ENCODE results near the gene EXOC6.
"Not testable (repeated sequence)": the region's sequence is repeated elsewhere in the genome, so short reads cannot be mapped to it uniquely, and the experiment has no call there.

Gene EXOC6

DNA sequence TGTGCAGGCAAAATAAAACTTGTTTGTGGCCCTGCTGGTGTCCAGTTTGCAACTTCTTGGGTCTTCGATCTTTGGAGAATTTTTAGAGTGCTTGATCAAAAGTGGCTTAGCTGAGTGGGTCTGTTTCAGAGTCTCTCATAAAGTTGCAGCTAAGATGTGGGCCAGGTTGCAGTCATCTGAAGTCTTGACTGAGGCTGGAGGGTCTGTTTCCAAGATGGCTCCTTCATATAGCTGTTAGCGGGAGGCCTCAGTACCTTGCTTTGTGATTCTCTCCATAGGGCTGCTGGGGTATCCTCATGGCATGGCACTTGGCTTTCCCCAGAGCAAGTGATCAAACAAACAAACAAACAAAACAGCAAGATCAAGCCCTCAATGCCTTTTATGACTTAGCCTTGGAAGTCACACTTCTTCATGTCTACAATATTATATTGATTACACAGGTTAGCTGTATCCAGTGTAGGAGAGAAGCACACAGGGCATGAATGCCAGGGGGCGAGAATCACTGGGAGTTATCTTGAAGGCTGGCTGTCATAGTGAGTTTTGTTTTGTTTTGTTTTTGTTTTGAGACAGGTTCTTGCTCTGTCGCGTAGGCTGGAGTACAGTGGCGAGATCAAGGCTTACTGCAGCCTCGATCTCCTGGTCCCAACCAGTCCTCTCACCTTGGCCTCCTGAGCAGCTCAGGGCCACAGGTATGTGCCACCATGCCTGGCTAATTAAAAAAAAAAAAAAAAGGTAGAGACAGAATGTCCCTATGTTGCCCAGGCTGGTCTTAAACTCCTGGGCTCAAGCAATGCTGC lies 235.6 kb downstream of the EXOC6 start:
- no peak for DNase-seq

DNA sequence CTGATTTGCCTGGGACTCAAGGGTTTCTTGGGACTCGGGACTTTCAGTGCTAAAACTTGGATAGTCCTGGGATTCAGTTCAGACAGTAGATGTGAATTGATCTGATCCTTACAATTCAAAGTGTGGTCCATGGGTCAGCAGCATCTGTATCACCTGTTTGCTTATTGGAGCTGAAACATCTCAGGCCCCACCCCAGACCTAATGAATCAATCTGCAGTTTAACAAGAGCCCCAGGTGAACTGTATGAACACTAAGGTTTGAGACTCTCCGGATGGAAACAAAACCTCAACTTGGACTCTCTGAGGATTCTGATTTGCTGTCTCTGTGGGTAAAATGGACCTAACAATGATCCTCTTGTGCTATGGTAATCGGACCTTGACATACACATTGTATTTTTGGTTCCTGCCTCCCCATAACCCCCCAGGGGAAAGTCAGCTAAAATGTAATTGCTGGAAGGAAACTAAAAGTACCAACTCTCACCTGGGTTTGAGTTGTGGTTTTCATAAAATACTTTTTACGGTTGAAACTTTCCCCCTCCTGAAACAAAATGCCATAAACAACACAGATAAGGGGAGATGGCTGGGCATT lies 237.0 kb downstream of the EXOC6 start:
- no peak for DNase-seq

DNA sequence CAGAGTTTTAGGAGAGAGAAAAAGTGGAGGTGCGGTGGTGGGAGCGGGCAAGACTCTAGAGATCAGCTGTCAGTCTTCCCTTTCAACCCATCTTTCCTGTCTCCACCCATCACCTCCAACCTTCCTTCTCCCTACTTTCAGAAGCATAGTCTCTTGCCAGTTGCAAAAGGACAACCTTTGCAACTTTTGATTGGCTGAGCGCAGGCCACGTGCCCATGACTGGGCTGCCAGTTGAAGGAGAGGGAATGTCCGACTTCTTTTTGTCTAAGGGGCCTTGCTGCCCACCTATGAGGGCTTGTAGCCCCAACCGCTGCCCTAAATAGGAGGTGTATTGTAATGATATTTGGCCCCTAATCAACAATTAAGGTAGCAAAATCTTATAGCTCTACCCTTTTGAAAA lies 238.0 kb downstream of the EXOC6 start:
- DNase-seq, result no peak

DNA sequence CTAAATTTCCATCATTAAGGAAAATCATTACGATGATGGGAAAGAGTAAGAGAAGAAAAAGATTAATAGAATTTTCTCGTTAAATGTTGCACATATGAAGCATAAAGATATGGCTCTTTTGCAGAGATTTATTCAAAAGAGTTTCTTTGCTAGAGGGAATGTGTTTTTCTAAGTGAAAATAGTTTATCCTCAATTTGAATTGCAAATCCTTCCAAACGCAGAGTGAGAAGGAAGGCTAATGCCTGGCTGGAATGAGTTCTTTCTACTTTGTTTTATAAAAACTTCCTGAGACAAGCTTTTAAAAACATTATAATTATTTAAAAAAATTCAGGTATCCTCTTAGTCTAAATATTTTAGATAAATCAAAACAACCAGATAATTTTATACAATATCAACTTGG lies 239.5 kb downstream of the EXOC6 start:
- no peak for DNase-seq

DNA sequence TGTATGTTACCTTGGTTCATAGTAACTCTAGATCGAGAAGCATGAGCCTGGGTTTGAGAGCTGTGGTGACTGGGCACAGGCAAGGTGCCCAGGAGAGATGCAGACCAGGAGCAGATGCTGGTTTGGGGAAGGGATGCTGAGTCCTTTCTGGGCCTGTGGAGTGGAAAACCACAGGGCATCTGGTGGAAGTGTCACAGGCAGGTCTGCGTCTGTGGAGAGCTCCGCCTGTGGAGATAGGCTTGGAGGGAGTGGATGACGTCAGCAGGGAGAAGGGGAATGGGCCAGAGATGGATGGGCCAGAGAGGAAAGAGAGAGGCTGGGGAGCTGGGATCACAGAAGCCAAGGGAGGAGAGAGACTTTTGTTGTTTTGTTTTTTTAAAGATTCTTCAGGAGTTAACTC lies 240.1 kb downstream of the EXOC6 start:
- no peak for DNase-seq

DNA sequence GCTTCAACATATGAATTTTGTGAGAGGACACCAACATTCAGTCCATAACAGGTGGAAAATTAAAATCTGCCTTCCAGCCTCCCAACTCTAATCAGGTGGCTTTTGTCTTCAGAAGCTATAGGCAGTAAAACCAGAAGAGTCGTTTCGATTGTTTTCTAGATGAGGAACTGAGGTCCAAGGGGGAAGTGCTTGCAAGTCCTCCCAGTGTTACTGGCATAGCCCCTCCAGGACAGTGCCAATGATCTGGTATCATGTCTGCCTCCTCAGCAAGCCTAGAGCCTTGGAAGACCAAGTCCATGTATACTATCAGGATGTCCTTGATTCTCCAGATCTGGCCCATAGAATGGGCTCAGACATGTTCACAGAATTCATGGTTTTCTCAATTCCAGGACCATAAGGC lies 242.3 kb downstream of the EXOC6 start:
- DNase-seq, result no peak

DNA sequence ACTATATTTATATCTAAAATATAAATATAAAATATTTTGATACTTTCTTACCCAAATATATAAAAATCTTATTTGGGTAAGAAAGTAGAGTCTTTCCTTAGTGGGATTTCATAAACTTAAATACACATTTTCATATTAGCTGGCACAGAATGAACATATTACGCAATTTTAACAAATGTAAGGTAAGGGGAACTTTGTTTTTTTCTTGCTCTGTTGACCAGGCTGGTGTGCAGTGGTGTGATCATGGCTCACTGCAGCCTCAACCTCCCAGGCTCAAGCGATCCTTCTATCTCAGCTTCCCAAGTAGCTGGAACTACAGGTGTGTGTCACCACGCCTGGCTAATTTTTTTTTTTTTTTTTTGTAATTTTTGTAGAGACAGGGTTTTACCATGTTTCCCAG lies 243.6 kb downstream of the EXOC6 start:
- DNase-seq, result no peak

GRCh38 chr10:93095225-93095624 lies 246.9 kb downstream of the EXOC6 start:
- DNase-seq, result no peak

GRCh38 chr10:93096901-93097300 lies 248.6 kb downstream of the EXOC6 start:
- no peak for DNase-seq

GRCh38 chr10:93097386-93097785 lies 249.1 kb downstream of the EXOC6 start:
- no peak for DNase-seq

- DNase-seq, result no peak
Measured at GRCh38 chr10:93098816-93099215, 250.5 kb downstream of the EXOC6 start.

GRCh38 chr10:93099670-93100069 lies 251.3 kb downstream of the EXOC6 start:
- no peak for DNase-seq

DNA sequence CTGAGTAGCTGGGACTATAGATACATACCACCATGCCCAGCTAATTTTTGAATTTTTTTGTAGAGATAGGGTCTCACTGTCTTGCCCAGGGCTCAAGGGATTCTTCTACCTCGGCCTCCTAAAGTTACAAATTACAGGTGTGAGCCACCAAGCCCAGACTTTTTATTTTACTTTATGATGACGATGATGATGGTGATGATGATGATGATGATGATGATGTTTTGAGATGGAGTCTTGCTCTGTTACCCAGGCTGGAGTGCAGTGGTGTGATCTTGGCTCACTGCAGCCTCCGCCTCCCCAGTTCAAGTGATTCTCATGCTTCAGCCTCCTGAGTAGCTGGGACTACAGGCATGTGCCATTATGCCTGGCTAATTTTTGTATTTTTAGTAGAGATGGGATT lies 252.8 kb downstream of the EXOC6 start:
- DNase-seq, result not testable (repeated sequence)

DNA sequence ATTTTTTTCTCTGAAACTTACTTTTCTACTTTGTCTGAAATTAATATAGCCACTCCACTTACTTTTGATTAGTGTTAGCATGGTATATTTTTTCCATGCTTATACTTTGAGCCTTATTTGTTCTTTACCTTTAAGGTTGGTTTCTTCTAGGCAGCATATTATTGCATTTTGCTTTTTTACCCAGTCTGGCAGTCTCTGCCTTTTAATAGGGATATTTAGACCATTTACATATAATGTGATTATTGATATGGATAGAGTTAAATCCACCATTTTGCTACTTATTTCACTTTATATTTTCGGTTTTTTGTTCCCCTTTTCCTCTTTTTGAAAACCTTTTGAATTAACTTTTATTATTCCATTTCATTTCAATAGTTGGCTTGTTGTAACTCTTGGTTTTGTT lies 255.6 kb downstream of the EXOC6 start:
- no peak for DNase-seq

GRCh38 chr10:93106631-93107072 lies 258.3 kb downstream of the EXOC6 start:
- peak; percentile 73 for DNase-seq
